Kidney (tissue), 14 donors: ENCODE measurements around the gene DENND1B. TPM values are rescaled to one million over a fixed set of nuclear protein-coding genes. Genes with fewer than 3 reads are reported as not detected.

Experiments
- DNase-seq, 5 donors: peaks; one replicate each; pipeline ENCODE4 v3.0.0-alpha.2; 2013 to 2020
- FAIRE-seq: peaks from 2 replicates; lab custom pipeline; 2012; peaks lifted over from hg19 to GRCh38; lab: Jason Lieb, UNC
- H3K27ac ChIP-seq, 2 donors: one replicate each; pipeline ENCODE4 v1.7.0; 2013; ENCODE audit warnings: low read depth in 2 of 2, low read length in 2 of 2, inconsistent platforms in 1 of 2
- H3K27me3 ChIP-seq: one replicate; pipeline ENCODE4 v1.7.1; 2013; ENCODE audit warnings: low read length, inconsistent platforms; ENCODE audit not compliant: control insufficient read depth, insufficient read depth
- H3K36me3 ChIP-seq, 3 donors: one replicate each; pipeline versions ENCODE4 v1.7.0 to v1.7.1; 2013; ENCODE audit warnings: low read length in 3 of 3, control low read depth in 1 of 3, inconsistent platforms in 1 of 3; ENCODE audit not compliant: insufficient read depth in 3 of 3, control insufficient read depth in 2 of 3
- H3K4me1 ChIP-seq, 3 donors: one replicate each; pipeline versions ENCODE4 v1.7.0 to v1.7.1; 2013; ENCODE audit warnings: low read length in 3 of 3, inconsistent platforms in 1 of 3, low read depth in 1 of 3; ENCODE audit not compliant: control insufficient read depth in 2 of 3, insufficient read depth in 2 of 3
- H3K4me3 ChIP-seq, 3 donors: one replicate each; pipeline versions ENCODE4 v1.7.0 to v1.8.1; 2013; ENCODE audit warnings: low read length in 3 of 3, control low read depth in 1 of 3, inconsistent platforms in 1 of 3
- H3K9ac ChIP-seq, 3 donors: one replicate each; pipeline versions ENCODE4 v1.7.0 to v1.7.1; 2013; ENCODE audit warnings: low read length in 3 of 3, control low read depth in 1 of 3, inconsistent platforms in 1 of 3
- H3K9me3 ChIP-seq, 3 donors: one replicate each; pipeline versions ENCODE4 v1.7.0 to v1.7.1; 2013; ENCODE audit warnings: low read length in 3 of 3, control low read depth in 1 of 3, inconsistent platforms in 1 of 3; ENCODE audit not compliant: control insufficient read depth in 2 of 3, insufficient read depth in 1 of 3
- CTCF ChIP-seq: IDR thresholded peaks from 3 replicates; pipeline ENCODE4 v1.5.1; 2012; ENCODE audit warnings: mild to moderate bottlenecking, moderate library complexity, borderline replicate concordance; ENCODE audit not compliant: insufficient read depth; ENCODE audit errors: extremely low read depth
- intact Hi-C: fragments of 100-400 bp; cut with DNase I; formaldehyde crosslinking; loops from one replicate; pipeline ENCODE4 v1.11.1; 2022
- polyA plus RNA-seq: library from polyadenylated mRNA; stranded (reverse); fragments of 350-450 nt; fragmentation: Illumina TruSeq; extraction: RNeasy Lipid Tissue Mini Kit (QIAGEN cat#74804); gene quantifications from one replicate; pipeline ENCODE4 v1.2.3, GENCODE V29; 2014; ENCODE audit warnings: low read depth, low replicate concordance; ENCODE audit not compliant: insufficient read depth
- total RNA-seq: library from RNA; stranded (reverse); fragmentation: NEBNext Ultra II Directional; extraction: Animal tissue kit (Norgen Biotek cat#: 25700); gene quantifications from one replicate; pipeline ENCODE4 v1.2.1, GENCODE V29; 2021
- donor health status: control.
- donor health status: control.
- donor health status: control.
- donor health status: control.
- donor health status: control.
- donor health status: DM: yes; HTN: yes; CAD: no.
- donor health status: Normal renal cell carcinoma (clear cell type).

Gene DENND1B
- total and polyA plus RNA-seq, 2 donors from 2014 or later: 3.1 to 20.6 TPM

DNA sequence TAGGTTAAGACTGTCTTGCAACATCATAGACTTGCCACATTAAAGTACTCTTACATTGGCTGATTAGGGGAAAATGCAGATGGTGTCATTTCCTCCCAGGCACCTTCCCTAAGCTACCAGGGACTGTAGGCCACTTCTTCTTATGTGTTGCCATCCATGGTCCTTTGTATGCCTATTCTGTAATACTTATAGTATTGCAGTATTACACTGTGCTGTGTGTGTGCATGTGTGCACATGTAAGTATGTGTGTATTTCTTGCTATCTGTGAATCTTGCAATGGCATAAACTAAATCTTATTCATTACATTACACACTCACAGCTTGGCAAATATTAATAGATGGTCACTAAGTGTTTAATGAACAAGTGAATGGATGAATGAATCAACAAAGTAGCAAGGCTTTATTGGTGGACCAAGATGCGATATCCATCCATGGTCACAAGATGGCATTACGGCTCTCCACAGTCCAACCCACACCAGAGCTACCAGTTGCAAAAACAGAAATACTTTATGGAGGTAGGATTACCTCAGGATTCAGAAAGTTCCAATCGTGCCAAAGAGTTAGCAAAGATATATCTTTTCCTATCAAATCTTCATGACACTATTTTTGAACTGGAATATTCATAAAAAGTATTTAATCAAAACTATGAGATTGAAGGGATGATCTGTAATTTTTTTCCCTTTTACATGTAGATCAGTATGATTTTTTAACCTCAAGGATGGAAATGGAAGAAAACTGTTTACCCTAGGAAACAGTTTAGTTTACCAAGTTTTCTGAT is 160.2 kb downstream of the DENND1B start:
- Histone ChIP-seq H3K9ac (no peak overlapping the region), H3K4me1 (no peaks in the 10 kb centered on the region), H3K4me3 (no peak overlapping the region), H3K27ac (no peak overlapping the region), H3K36me3 (peaks cover 0 to 2% (median 0%) of the 10 kb centered on the region in 3 donors), H3K9me3 (no peaks in the 10 kb centered on the region), H3K27me3 (no peaks in the 10 kb centered on the region)
- intact Hi-C loops: loop anchor here (5.0 kb wide), 1 partner anchor 257 kb away; no protein-coding TSS in a partner anchor
- DNase-seq: peak in 2 of 5 donors; percentile 22 to 41
- peak; percentile 49 for TF ChIP-seq CTCF
- peak; percentile 46 for FAIRE-seq

- Histone ChIP-seq H3K27ac (no peak overlapping the region), H3K27me3 (no peaks in the 10 kb centered on the region), H3K36me3 (no peaks in the 10 kb centered on the region), H3K4me1 (no peaks in the 10 kb centered on the region), H3K9ac (no peak overlapping the region), H3K9me3 (no peaks in the 10 kb centered on the region), H3K4me3 (no peak overlapping the region)
- FAIRE-seq (no peak), DNase-seq (no peak)
- no peak for TF ChIP-seq CTCF
- intact Hi-C loops: no loop called here
Measured at GRCh38 chr1:197606168-197606845, 169.0 kb downstream of the DENND1B start.

DNA sequence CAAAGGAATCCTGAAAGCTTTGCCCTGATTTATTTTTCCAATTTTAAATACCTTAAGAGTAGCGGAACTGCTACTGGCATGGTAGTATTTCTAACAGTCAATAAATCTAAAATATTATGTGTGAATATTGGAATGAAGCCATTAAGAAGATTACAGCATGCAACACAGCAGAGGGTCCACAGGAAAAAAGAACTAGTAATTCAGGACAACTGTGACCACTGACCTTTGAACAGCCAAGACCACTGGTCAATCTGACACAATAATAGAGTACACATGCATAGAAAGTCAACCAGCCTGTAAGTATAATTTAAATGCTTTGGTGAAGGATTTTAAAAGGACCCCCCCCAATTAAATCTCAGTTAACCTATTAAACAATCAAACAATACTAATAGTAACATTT is 171.0 kb downstream of the DENND1B start:
- no peaks in the 10 kb centered on the region for H3K4me1 ChIP-seq
- DNase-seq (no peak), FAIRE-seq (no peak)
- H3K4me3 ChIP-seq: no peak overlapping the region
- no peak overlapping the region for H3K9ac ChIP-seq
- H3K9me3 ChIP-seq: no peaks in the 10 kb centered on the region
- H3K27me3 ChIP-seq: no peaks in the 10 kb centered on the region
- no peak for TF ChIP-seq CTCF
- intact Hi-C loops: no loop called here
- no peak overlapping the region for H3K27ac ChIP-seq
- H3K36me3 ChIP-seq: no peaks in the 10 kb centered on the region
